GM23248 (cell line): Measurements from ENCODE around the gene FN1. TPM values are rescaled to one million over a fixed set of nuclear protein-coding genes. Genes with fewer than 3 reads are reported as not detected.

ENCODE experiments used
- DNase-seq: peaks from one replicate; pipeline ENCODE4 v3.0.0-alpha.2; 2015
- H2AFZ ChIP-seq: fragments of 200-600 bp; sonication (generic); 2 replicates; pipeline ENCODE4 v1.6.1; 2016; ENCODE audit warnings: antibody characterized with exemption
- H3F3A ChIP-seq: fragments of 200-600 bp; sonication (generic); 2 replicates; pipeline ENCODE4 v1.6.1; 2016; ENCODE audit warnings: mild to moderate bottlenecking, antibody characterized with exemption, mixed run types; ENCODE audit not compliant: insufficient read depth
- H3K27ac ChIP-seq: fragments of 200-600 bp; sonication (generic); 2 replicates; pipeline ENCODE4 v1.5.1; 2016; ENCODE audit warnings: mild to moderate bottlenecking
- H3K27me3 ChIP-seq: fragments of 200-600 bp; sonication (generic); replicated peaks from 2 replicates; pipeline ENCODE4 v1.6.1; 2016; ENCODE audit warnings: mild to moderate bottlenecking; ENCODE audit not compliant: insufficient read depth
- H3K36me3 ChIP-seq: fragments of 200-600 bp; sonication (generic); 2 replicates; pipeline ENCODE4 v1.6.1; 2016; ENCODE audit warnings: low read depth, mild to moderate bottlenecking
- H3K4me1 ChIP-seq: fragments of 200-600 bp; sonication (generic); 2 replicates; pipeline ENCODE4 v1.6.1; 2016; ENCODE audit warnings: mild to moderate bottlenecking; ENCODE audit not compliant: insufficient read depth
- H3K4me2 ChIP-seq: fragments of 200-600 bp; sonication (generic); one replicate; pipeline ENCODE4 v1.6.1; 2016; ENCODE audit warnings: mild to moderate bottlenecking; ENCODE audit not compliant: unreplicated experiment
- H3K4me3 ChIP-seq: fragments of 200-600 bp; sonication (generic); 2 replicates; pipeline ENCODE4 v1.5.1; 2016; ENCODE audit warnings: mild to moderate bottlenecking
- H3K79me2 ChIP-seq: fragments of 200-600 bp; sonication (generic); 2 replicates; pipeline ENCODE4 v1.6.1; 2016; ENCODE audit warnings: mild to moderate bottlenecking; ENCODE audit not compliant: insufficient read depth
- H3K9ac ChIP-seq: fragments of 200-600 bp; sonication (generic); 2 replicates; pipeline ENCODE4 v1.6.1; 2016; ENCODE audit warnings: mild to moderate bottlenecking
- H3K9me2 ChIP-seq: fragments of 200-600 bp; sonication (generic); 2 replicates; pipeline ENCODE4 v1.6.1; 2016; ENCODE audit warnings: mixed run types, mild to moderate bottlenecking, moderate library complexity; ENCODE audit not compliant: insufficient read depth
- H3K9me3 ChIP-seq: fragments of 200-600 bp; sonication (generic); one replicate; pipeline ENCODE4 v1.6.1; 2017; ENCODE audit warnings: low read depth
- H4K20me1 ChIP-seq: fragments of 200-600 bp; sonication (generic); 2 replicates; pipeline ENCODE4 v1.6.0; 2016; ENCODE audit not compliant: insufficient read depth
- EZH2 ChIP-seq: fragments of 200-600 bp; sonication (generic); IDR thresholded peaks from 2 replicates; pipeline ENCODE4 v1.6.1; 2018; ENCODE audit warnings: antibody characterized with exemption, mild to moderate bottlenecking; ENCODE audit not compliant: insufficient read depth, poor library complexity, severe bottlenecking
- EZH2phosphoT487 ChIP-seq: fragments of 200-600 bp; sonication (generic); IDR thresholded peaks from 2 replicates; pipeline ENCODE4 v1.6.1; 2018; ENCODE audit warnings: antibody characterized with exemption, moderate library complexity, mild to moderate bottlenecking, low read depth; ENCODE audit not compliant: insufficient read depth
- WGBS, 2 experiments: methylation state at CpG; one replicate each; pipeline ENCODE4 v1.1.6; 2015 to 2017; ENCODE audit warnings: low lambda C conversion rate in 2 of 2, low coverage in 1 of 2; ENCODE audit errors: missing lambda C conversion rate in 2 of 2; 5-methylcytosine and 5-hydroxymethylcytosine counted together
- in situ Hi-C: fragments of 300-500 bp; cut with MboI; formaldehyde crosslinking; loops from 2 replicates; pipeline ENCODE4 v1.15.0; 2020
- polyA plus RNA-seq: library from polyadenylated mRNA; unstranded; fragments of >200 nt; fragmentation: Nextera tagmentation; extraction: Ambion mirVana; gene quantifications from 2 replicates; pipeline ENCODE4 v1.2.1, GENCODE V29; 2016
- total RNA-seq: library from RNA; depleted of rRNA; stranded (reverse); fragments of >200 nt; shearing (Covaris generic); gene quantifications from 2 replicates; pipeline ENCODE4 v1.2.3, GENCODE V29; 2014

The FN1 gene
- total and polyA plus RNA-seq, 2 experiments from 2014 or later: 20,647 to 33,406 TPM

GRCh38 chr2:215428060-215428910 is 7.6 kb downstream of the FN1 start:
- Histone ChIP-seq H3K79me2 (peaks cover 84% of the 10 kb centered on the region), H3F3A (peaks cover 96% of the 10 kb centered on the region), H3K9me3 (no peaks in the 10 kb centered on the region), H4K20me1 (peaks cover 44% of the 10 kb centered on the region), H3K36me3 (peaks cover 90% of the 10 kb centered on the region), H3K9ac (peak overlapping the region; percentile 99), H3K4me2 (peak overlapping the region; percentile 96), H3K27me3 (no peaks in the 10 kb centered on the region), H3K4me3 (peak overlapping the region; percentile 99), H3K27ac (peak overlapping the region; percentile 97), H3K4me1 (peaks cover 37% of the 10 kb centered on the region), H3K9me2 (no peaks in the 10 kb centered on the region), H2AFZ (no peak overlapping the region)
- DNase-seq: peak; percentile 31
- TF ChIP-seq EZH2 (no peak), EZH2phosphoT487 (no peak)
- WGBS, 2 experiments: 95 to 97% methylated on average over 19 of the region's 19 CpGs
- in situ Hi-C loops: no loop called here

- Histone ChIP-seq H3K79me2 (peaks cover 82% of the 10 kb centered on the region), H3F3A (peaks cover 96% of the 10 kb centered on the region), H3K36me3 (peaks cover 90% of the 10 kb centered on the region), H3K9me3 (no peaks in the 10 kb centered on the region), H3K9me2 (no peaks in the 10 kb centered on the region), H3K27me3 (no peaks in the 10 kb centered on the region), H3K9ac (peak overlapping the region; percentile 99), H4K20me1 (peaks cover 44% of the 10 kb centered on the region), H2AFZ (no peak overlapping the region), H3K4me1 (peaks cover 41% of the 10 kb centered on the region), H3K4me3 (peak overlapping the region; percentile 99), H3K27ac (peak overlapping the region; percentile 97), H3K4me2 (peak overlapping the region; percentile 96)
- in situ Hi-C loops: no loop called here
- peak; percentile 18 for DNase-seq
- no peak for TF ChIP-seq EZH2
- no peak for TF ChIP-seq EZH2phosphoT487
- 95 to 96% methylated on average over 5 of the region's 5 CpGs for WGBS, 2 experiments
Observed at GRCh38 chr2:215427585-215427984, 8.3 kb downstream of the FN1 start.

DNA sequence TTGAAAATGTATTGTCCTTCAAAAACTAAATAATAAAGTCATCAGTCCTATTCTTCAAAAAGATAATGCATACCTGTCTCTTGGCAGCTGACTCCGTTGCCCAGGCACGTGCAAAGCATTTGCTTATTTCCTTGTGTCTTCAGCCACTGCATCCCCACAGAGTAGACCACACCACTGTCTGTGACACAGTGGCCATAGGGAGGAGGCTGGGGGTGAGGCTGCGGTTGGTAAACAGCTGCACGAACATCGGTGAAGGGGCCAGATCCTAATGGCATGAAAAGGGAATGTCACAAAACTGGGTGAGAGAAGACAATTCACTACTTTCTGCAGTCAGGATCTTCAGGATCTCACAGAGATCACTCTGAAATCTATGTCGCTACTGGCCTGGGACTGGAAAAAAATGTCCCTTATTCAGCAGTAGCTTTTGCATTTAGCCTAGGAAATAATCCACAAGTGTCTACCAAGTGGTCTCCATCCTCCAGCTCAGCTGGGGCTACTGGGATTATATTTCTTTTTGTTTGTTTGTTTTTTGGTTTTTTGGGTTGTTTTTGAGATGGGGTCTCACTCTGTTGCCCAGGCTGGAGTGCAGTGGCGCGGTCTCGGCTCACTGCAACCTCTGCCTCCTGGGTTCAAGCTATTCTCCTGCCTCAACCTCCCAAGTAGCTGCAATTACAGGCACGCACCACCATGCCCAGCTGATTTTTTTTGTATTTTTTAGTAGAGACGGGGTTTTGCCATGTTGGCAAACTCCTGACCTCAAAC is 10.7 kb downstream of the FN1 start:
- peak; percentile 44 for DNase-seq
- peaks cover 58% of the 10 kb centered on the region for H3K4me1 ChIP-seq
- H3K27ac ChIP-seq: peak overlapping the region; percentile 68
- no peaks in the 10 kb centered on the region for H3K9me3 ChIP-seq
- H3K4me3 ChIP-seq: peak overlapping the region; percentile 54
- WGBS, 2 experiments: 73 to 75% methylated on average over 11 of the region's 11 CpGs
- H3K9ac ChIP-seq: peak overlapping the region; percentile 65
- TF ChIP-seq EZH2phosphoT487: no peak
- TF ChIP-seq EZH2: no peak
- no peaks in the 10 kb centered on the region for H3K9me2 ChIP-seq
- peak overlapping the region; percentile 67 for H3K4me2 ChIP-seq
- peaks cover 42% of the 10 kb centered on the region for H4K20me1 ChIP-seq
- H2AFZ ChIP-seq: no peak overlapping the region
- H3F3A ChIP-seq: peaks cover 96% of the 10 kb centered on the region
- peaks cover 90% of the 10 kb centered on the region for H3K36me3 ChIP-seq
- H3K79me2 ChIP-seq: peaks cover 82% of the 10 kb centered on the region
- no peaks in the 10 kb centered on the region for H3K27me3 ChIP-seq
- in situ Hi-C loops: no loop called here

DNA sequence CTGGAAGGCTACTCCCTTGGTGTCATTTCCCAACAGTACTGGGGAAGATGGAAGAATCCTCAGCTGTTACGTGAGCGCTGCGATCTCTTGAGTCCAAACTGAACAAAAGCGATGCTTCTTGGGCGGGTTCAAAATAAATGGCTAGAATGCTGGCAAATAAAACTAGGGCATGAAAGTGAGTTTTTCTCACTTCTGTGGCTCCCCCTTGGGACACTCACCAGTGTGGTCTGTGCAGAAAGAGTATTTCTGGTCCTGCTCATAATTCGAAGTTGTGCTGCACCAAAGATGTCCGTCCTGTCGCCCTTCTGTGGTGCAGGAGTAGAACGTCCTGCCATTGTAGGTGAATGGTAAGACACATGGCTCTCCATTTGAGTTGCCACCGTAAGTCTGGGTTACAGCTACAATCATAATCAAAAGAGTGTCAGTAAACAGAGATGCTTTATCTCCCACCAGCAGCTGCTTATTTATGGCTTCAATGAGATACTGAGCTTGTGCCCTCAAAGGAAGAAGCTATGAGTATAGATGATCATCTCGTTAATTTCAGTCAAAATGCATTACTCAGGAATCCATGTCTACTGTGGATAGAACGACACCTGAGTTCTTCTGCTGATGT is 11.8 kb downstream of the FN1 start:
- Histone ChIP-seq H3K4me1 (peaks cover 62% of the 10 kb centered on the region), H3K9me2 (no peaks in the 10 kb centered on the region), H3K27ac (peak overlapping the region; percentile 68), H3K79me2 (peaks cover 77% of the 10 kb centered on the region), H3K4me2 (peak overlapping the region; percentile 67), H3K4me3 (peak overlapping the region; percentile 54), H3K9ac (peak overlapping the region; percentile 65), H3F3A (peaks cover 95% of the 10 kb centered on the region), H3K9me3 (no peaks in the 10 kb centered on the region), H4K20me1 (peaks cover 38% of the 10 kb centered on the region), H3K27me3 (no peaks in the 10 kb centered on the region), H2AFZ (no peak overlapping the region), H3K36me3 (peaks cover 90% of the 10 kb centered on the region)
- DNase-seq: peak; percentile 22
- no peak for TF ChIP-seq EZH2phosphoT487
- TF ChIP-seq EZH2: no peak
- in situ Hi-C loops: no loop called here
- WGBS, 2 experiments: 89 to 92% methylated on average over 12 of the region's 12 CpGs
